GM12878 (cell line): ENCODE data around the gene KCTD16. TPM values are rescaled to one million over a fixed set of nuclear protein-coding genes. Genes with fewer than 3 reads are reported as not detected.

ENCODE experiments used
- ATAC-seq: fragments of 200-7000 bp; cut with Tn5 transposase; 3 replicates; pipeline ENCODE4 v1.9.1; 2020; ENCODE audit warnings: mild to moderate bottlenecking, moderate library complexity
- BruUV-seq: library from RNA; stranded (reverse); fragments of 400-500 nt; replicated peaks from 2 replicates; lab custom pipeline; 2021; lab: Mats Ljungman, UMichigan
- CTCF ChIA-PET: fragments of 300-600 bp; sonication (Branson Sonifier 250); formaldehyde crosslinking; extraction: SDS; loops from one replicate; lab custom pipeline; 2021; ENCODE audit warnings: inconsistent platforms; lab: Yijun Ruan, JAX
- POLR2A ChIA-PET: fragments of 350-600 bp; formaldehyde crosslinking; extraction: SDS; loops from one replicate; lab custom pipeline; 2021; ENCODE audit warnings: inconsistent platforms; lab: Charles Lee
- RAD21 ChIA-PET: fragments of 300-600 bp; sonication (Branson Sonifier 250); formaldehyde crosslinking; loops from one replicate; lab custom pipeline; 2023; ENCODE audit warnings: antibody characterized with exemption; ENCODE audit not compliant: unreplicated experiment; lab: Charles Lee
- SMC1A ChIA-PET: fragments of 300-600 bp; sonication (Branson Sonifier 250); formaldehyde crosslinking; loops from one replicate; lab custom pipeline; 2023; ENCODE audit not compliant: unreplicated experiment, uncharacterized antibody; lab: Charles Lee
- DNase-seq: peaks from one replicate; pipeline ENCODE4 v3.0.0-alpha.2; 2011; ENCODE audit warnings: low read depth, low spot score
- FAIRE-seq: peaks from 3 replicates; lab custom pipeline; 2011; peaks lifted over from hg19 to GRCh38; lab: Jason Lieb, UNC
- H2AFZ ChIP-seq: 2 replicates; pipeline ENCODE4 v1.6.0; 2011; ENCODE audit warnings: low read depth, low read length, control low read depth; ENCODE audit not compliant: control insufficient read depth
- H3K27ac ChIP-seq: 2 replicates; pipeline ENCODE4 v1.5.1; 2011; ENCODE audit warnings: control low read depth; ENCODE audit not compliant: control insufficient read depth, insufficient read depth
- H3K27me3 ChIP-seq, 2 experiments: replicated peaks in 1 of 2; 2 replicates each; pipeline versions ENCODE4 v1.6.0 to v1.6.1; 2011; ENCODE audit warnings: low read length in 1 of 2; ENCODE audit not compliant: control insufficient read depth in 2 of 2, insufficient read depth in 2 of 2
- H3K36me3 ChIP-seq, 2 experiments: 2 replicates each; pipeline ENCODE4 v1.5.1; 2011; ENCODE audit warnings: low read length in 1 of 2; ENCODE audit not compliant: control insufficient read depth in 2 of 2, insufficient read depth in 2 of 2
- H3K4me1 ChIP-seq: 2 replicates; pipeline ENCODE4 v1.6.1; 2011; ENCODE audit warnings: mild to moderate bottlenecking, low read length, moderate library complexity, mixed read lengths; ENCODE audit not compliant: control insufficient read depth, insufficient read depth
- H3K4me2 ChIP-seq: 2 replicates; pipeline ENCODE4 v1.6.0; 2011; ENCODE audit warnings: control low read depth; ENCODE audit not compliant: control insufficient read depth, insufficient read depth
- H3K4me3 ChIP-seq: fragments of 200-600 bp; sonication (generic); 2 replicates; pipeline ENCODE4 v1.5.1; 2016
- H3K79me2 ChIP-seq: 2 replicates; pipeline ENCODE4 v1.6.0; 2011; ENCODE audit warnings: low read length; ENCODE audit not compliant: control insufficient read depth, insufficient read depth
- H3K9ac ChIP-seq: 2 replicates; pipeline ENCODE4 v1.8.0; 2011; ENCODE audit warnings: low read length, control low read depth, mixed read lengths; ENCODE audit not compliant: control insufficient read depth, insufficient read depth
- H3K9me3 ChIP-seq: replicated peaks from 3 replicates; pipeline ENCODE4 v1.5.1; 2011; ENCODE audit warnings: mild to moderate bottlenecking, low read length; ENCODE audit not compliant: control insufficient read depth, insufficient read depth
- H4K20me1 ChIP-seq: 2 replicates; pipeline ENCODE4 v1.6.0; 2011; ENCODE audit not compliant: control insufficient read depth, insufficient read depth
- CHD1 ChIP-seq: IDR thresholded peaks from 2 replicates; pipeline ENCODE4 v1.6.1; 2012; ENCODE audit warnings: low read depth, low read length, improper control_type of control experiment
- DPF2 ChIP-seq: fragments of 450-650 bp; IDR thresholded peaks from 2 replicates; pipeline ENCODE4 v1.6.1; 2017; ENCODE audit warnings: mild to moderate bottlenecking
- ESRRA ChIP-seq: IDR thresholded peaks from 2 replicates; pipeline ENCODE4 v1.6.1; 2012; ENCODE audit warnings: mild to moderate bottlenecking, low read length, improper control_type of control experiment
- EZH2 ChIP-seq: IDR thresholded peaks from 2 replicates; pipeline ENCODE4 v1.6.1; 2012; ENCODE audit warnings: low read depth, mild to moderate bottlenecking, control low read depth, inconsistent platforms, low read length, borderline replicate concordance; ENCODE audit not compliant: control insufficient read depth
- FOXM1 ChIP-seq: IDR thresholded peaks from 2 replicates; pipeline ENCODE4 v1.6.1; 2012; ENCODE audit warnings: low read depth, mild to moderate bottlenecking, inconsistent platforms, low read length, moderate library complexity
- HCFC1 ChIP-seq: fragments of 150-350 bp; IDR thresholded peaks from 2 replicates; pipeline ENCODE4 v1.6.1; 2014; ENCODE audit warnings: low read length
- HDAC6 ChIP-seq: fragments of 200-600 bp; sonication (generic); IDR thresholded peaks from one replicate; pipeline ENCODE4 v1.8.0; 2017; ENCODE audit warnings: antibody characterized with exemption; ENCODE audit not compliant: unreplicated experiment
- KLF5 ChIP-seq: fragments of 450-650 bp; IDR thresholded peaks from 2 replicates; pipeline ENCODE4 v1.6.1; 2014; ENCODE audit warnings: mild to moderate bottlenecking; ENCODE audit not compliant: partially characterized antibody
- NFXL1 ChIP-seq: fragments of 450-650 bp; IDR thresholded peaks from 2 replicates; pipeline ENCODE4 v1.6.1; 2017; ENCODE audit warnings: antibody characterized with exemption, mild to moderate bottlenecking, borderline replicate concordance
- PKNOX1 ChIP-seq: fragments of 450-650 bp; IDR thresholded peaks from 2 replicates; pipeline ENCODE4 v1.6.1; 2016; ENCODE audit warnings: mild to moderate bottlenecking
- POU2F2 ChIP-seq: IDR thresholded peaks from 3 replicates; pipeline ENCODE4 v1.6.1; 2011; ENCODE audit warnings: low read depth, mild to moderate bottlenecking, low read length, borderline replicate concordance
- RBBP5 ChIP-seq: fragments of 200-600 bp; sonication (generic); conservative IDR thresholded peaks from 2 replicates; pipeline ENCODE4 v1.6.1; 2016
- RUNX3 ChIP-seq: IDR thresholded peaks from 2 replicates; pipeline ENCODE4 v1.6.1; 2012; ENCODE audit warnings: low read length, inconsistent platforms
- SMAD5 ChIP-seq: IDR thresholded peaks from 2 replicates; pipeline ENCODE4 v1.6.1; 2016; ENCODE audit warnings: antibody characterized with exemption, low read depth
- SP1 ChIP-seq: IDR thresholded peaks from one replicate; pipeline ENCODE4 v1.6.1; 2011; ENCODE audit warnings: low read depth, low read length
- SRF ChIP-seq, 2 experiments: IDR thresholded peaks; 2 replicates each; pipeline ENCODE4 v1.6.1; 2011; ENCODE audit warnings: low read depth in 2 of 2, low read length in 2 of 2, mild to moderate bottlenecking in 1 of 2, moderate library complexity in 1 of 2
- STAT1 ChIP-seq: fragments of 450-650 bp; conservative IDR thresholded peaks from 2 replicates; pipeline ENCODE4 v1.6.1; 2014; ENCODE audit warnings: antibody characterized with exemption, mild to moderate bottlenecking
- STAT3 ChIP-seq: IDR thresholded peaks from 2 replicates; pipeline ENCODE4 v1.6.1; 2011; ENCODE audit warnings: low read depth, low read length, improper control_type of control experiment
- SUZ12 ChIP-seq: fragments of 200-600 bp; sonication (generic); IDR thresholded peaks from one replicate; pipeline ENCODE4 v1.6.1; 2018; ENCODE audit warnings: antibody characterized with exemption, mild to moderate bottlenecking; ENCODE audit not compliant: unreplicated experiment
- TCF12 ChIP-seq: IDR thresholded peaks from 2 replicates; pipeline ENCODE4 v1.6.1; 2011; ENCODE audit warnings: low read depth, mild to moderate bottlenecking, low read length
- YBX1 ChIP-seq: fragments of 450-650 bp; IDR thresholded peaks from 2 replicates; pipeline ENCODE4 v1.6.1; 2016; ENCODE audit warnings: antibody characterized with exemption
- YY1 ChIP-seq: IDR thresholded peaks from 2 replicates; pipeline ENCODE4 v1.6.1; 2011; ENCODE audit warnings: low read depth, mild to moderate bottlenecking, low read length
- in situ Hi-C: fragments of 300-500 bp; cut with MboI; formaldehyde crosslinking; loops from 9 replicates; pipeline ENCODE4 v1.14.3; 2018; ENCODE audit warnings: mixed read lengths
- intact Hi-C: fragments of 100-400 bp; cut with micrococcal nuclease; formaldehyde crosslinking; loops from one replicate; pipeline ENCODE4 v1.14.2; 2022; ENCODE audit not compliant: unreplicated experiment
- polyA plus RNA-seq, 11 experiments: library from polyadenylated mRNA; depleted of rRNA in 4 of 11; unstranded in 6 of 11; stranded (reverse) in 5 of 11; fragments of >200 nt; fragmentation: Nextera tagmentation in 4 of 11; fragmentation: Illumina TruSeq in 1 of 11; extraction: Ambion mirVana in 4 of 11; extraction: Trizol in 1 of 11; gene quantifications; 1 replicate in 1 of 11; 2 replicates in 10 of 11; pipeline versions ENCODE4 v1.2.1 to v1.2.3, GENCODE V29; 2011 to 2016; ENCODE audit warnings: inconsistent platforms in 2 of 11, missing spikeins in 2 of 11, low read depth in 1 of 11
- total RNA-seq, 4 experiments: library from RNA; depleted of rRNA in 3 of 4; stranded (reverse); fragments of >200 nt in 3 of 4; fragmentation: Illumina TruSeq in 1 of 4; extraction: Trizol in 1 of 4; gene quantifications; 2 replicates each; pipeline versions ENCODE4 v1.2.1 to v1.2.3, GENCODE V29; 2013 to 2021

Gene KCTD16
- total and polyA plus RNA-seq, 10 of the 15 experiments (the other 5 are each of a cell fraction or from before 2014, with no cell fraction given), result 0.03 to 0.10 (median 0.06) TPM; not detected in 3

DNA sequence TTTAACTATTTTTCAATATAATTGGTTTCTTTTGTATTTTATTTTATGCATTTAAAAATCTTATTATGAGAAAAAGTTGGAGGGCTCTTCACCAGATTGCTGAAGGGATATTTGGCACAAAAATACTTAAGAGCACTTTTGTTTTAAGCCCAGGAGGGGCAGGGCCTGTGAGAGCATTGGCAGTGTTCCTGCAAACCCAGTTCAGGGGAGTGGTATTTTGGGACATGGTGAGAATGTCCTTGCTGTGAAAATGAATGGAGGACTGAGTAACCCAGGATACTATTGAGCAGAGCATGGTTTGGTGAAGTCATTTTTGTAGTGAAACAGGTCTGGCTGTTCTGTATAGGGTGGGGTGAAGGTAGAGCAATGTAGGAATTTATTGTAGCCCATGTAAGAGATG is 121.4 kb downstream of the KCTD16 start (continued):
- TF ChIP-seq PKNOX1, result no peak
- TF ChIP-seq SRF (IDR thresholded peaks at IDR 0.05; ENCODE audit: low read depth in 2 of 2, low read length in 2 of 2), result no peak
- no peak for TF ChIP-seq STAT1
- TF ChIP-seq POU2F2, result no peak
- no peak for TF ChIP-seq RBBP5
- TF ChIP-seq NFXL1, result no peak

DNA sequence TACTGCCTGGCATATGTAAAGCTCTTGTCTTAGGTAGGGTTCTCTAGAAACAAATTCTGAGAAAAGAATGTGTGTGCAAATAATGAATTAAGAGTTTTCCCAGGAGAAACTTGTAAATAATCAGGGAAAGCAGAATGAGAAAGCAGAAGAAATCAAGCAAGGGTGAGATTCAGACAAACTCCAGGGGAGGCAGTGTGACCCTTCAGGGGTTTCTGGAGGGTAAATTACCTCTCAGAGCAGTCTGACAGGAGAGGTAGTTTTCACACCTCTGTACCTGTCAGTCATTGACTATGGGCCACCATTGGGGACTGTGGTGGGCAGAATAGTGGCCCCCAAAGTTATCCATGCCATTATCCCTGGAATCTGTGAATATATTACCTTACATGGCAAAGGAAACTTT is 124.6 kb downstream of the KCTD16 start:
- no peaks in the 10 kb centered on the region for H4K20me1 ChIP-seq
- FAIRE-seq (no peak), DNase-seq (no peak), ATAC-seq (no peak)
- H3K36me3 ChIP-seq, result no peaks in the 10 kb centered on the region
- ChIA-PET RAD21 (no interaction called here), SMC1A (no interaction called here), CTCF (interaction anchor here (1.1 kb wide), 1 partner anchor 11 kb away, joined by 3 read pairs; no protein-coding TSS in a partner anchor), POLR2A (no interaction called here)
- BruUV-seq, result no TSS peak
- H3K27me3 ChIP-seq, result no peaks in the 10 kb centered on the region
- H3K9ac ChIP-seq, result no peak overlapping the region
- intact Hi-C loops, result no loop called here
- no peaks in the 10 kb centered on the region for H3K4me1 ChIP-seq
- H3K9me3 ChIP-seq, result no peaks in the 10 kb centered on the region
- in situ Hi-C loops, result no loop called here
- no peak overlapping the region for H3K4me3 ChIP-seq
- no peaks in the 10 kb centered on the region for H3K79me2 ChIP-seq
- TF ChIP-seq KLF5 (no peak), YBX1 (no peak), SUZ12 (no peak), RUNX3 (no peak), ESRRA (no peak), SP1 (no peak), HCFC1 (no peak), CHD1 (no peak), HDAC6 (no peak), TCF12 (no peak), EZH2 (no peak), SMAD5 (no peak), STAT3 (no peak), YY1 (no peak), FOXM1 (no peak), DPF2 (no peak)
- H3K27ac ChIP-seq, result no peak overlapping the region
- H2AFZ ChIP-seq, result no peak overlapping the region
- no peak overlapping the region for H3K4me2 ChIP-seq
